Activated CD8-positive, alpha-beta T cell treated with anti-CD3 and anti-CD28 coated beads for 36 hours (primary cell): ENCODE data around the gene S100A12. TPM values are rescaled to one million over a fixed set of nuclear protein-coding genes. Genes with fewer than 3 reads are reported as not detected.

Experiments
- ATAC-seq: fragments of 200-7000 bp; cut with Tn5 transposase; one replicate; pipeline ENCODE4 v1.10.0; 2021; ENCODE audit warnings: mild to moderate bottlenecking, moderate library complexity
- CTCF ChIA-PET: fragments of 350-600 bp; sonication (Branson Sonifier 250); formaldehyde crosslinking; loops from one replicate; lab custom pipeline; 2021; ENCODE audit warnings: antibody characterized with exemption; lab: Charles Lee
- POLR2A ChIA-PET: fragments of 350-600 bp; sonication (Branson Sonifier 250); formaldehyde crosslinking; loops from one replicate; lab custom pipeline; 2021; ENCODE audit warnings: antibody characterized with exemption; lab: Charles Lee
- DNase-seq: peaks from one replicate; pipeline ENCODE4 v3.0.0-alpha.2; 2020
- H3K27ac Mint-ChIP-seq: one replicate; pipeline ENCODE4 v1.8.0; 2021; ENCODE audit warnings: mild to moderate bottlenecking, mixed read lengths
- H3K27me3 Mint-ChIP-seq: one replicate; pipeline ENCODE4 v1.8.0; 2021; ENCODE audit warnings: mixed read lengths
- H3K36me3 Mint-ChIP-seq: one replicate; pipeline ENCODE4 v1.8.0; 2021; ENCODE audit warnings: low read depth, mixed read lengths
- H3K4me1 Mint-ChIP-seq: one replicate; pipeline ENCODE4 v1.8.0; 2021; ENCODE audit warnings: low read depth, mixed read lengths
- H3K4me3 Mint-ChIP-seq: one replicate; pipeline ENCODE4 v1.8.0; 2021; ENCODE audit warnings: mild to moderate bottlenecking, moderate library complexity, mixed read lengths
- H3K9me3 Mint-ChIP-seq: one replicate; pipeline ENCODE4 v1.8.0; 2021; ENCODE audit warnings: mixed read lengths
- CTCF ChIP-seq: fragments of 200-600 bp; IDR thresholded peaks from one replicate; pipeline ENCODE4 v1.8.0; 2022; ENCODE audit warnings: antibody characterized with exemption, mild to moderate bottlenecking
- intact Hi-C: fragments of 100-400 bp; cut with micrococcal nuclease; formaldehyde crosslinking; loops from one replicate; pipeline ENCODE4 v1.10.0; 2022
- total RNA-seq, 2 experiments: library from RNA; stranded (reverse); gene quantifications; one replicate each; pipeline ENCODE4 v1.2.3, GENCODE V29; 2021

Gene S100A12
- total RNA-seq, 2 experiments from 2014 or later: not detected

GRCh38 chr1:153360592-153361479 lies 14.6 kb downstream of the S100A12 start:
- H3K4me3 Mint-ChIP-seq: no peak overlapping the region
- no peak for DNase-seq
- no peak for TF ChIP-seq CTCF
- no peak for ATAC-seq
- peaks cover 7% of the 10 kb centered on the region for H3K27me3 Mint-ChIP-seq
- no peaks in the 10 kb centered on the region for H3K36me3 Mint-ChIP-seq
- intact Hi-C loops: no loop called here
- H3K27ac Mint-ChIP-seq: no peak overlapping the region
- CTCF ChIA-PET: interaction anchor here (0.6 to 1.9 kb wide), 2 partner anchors 8 to 134 kb away, joined by 3 to 13 read pairs; no protein-coding TSS in a partner anchor
- peaks cover 5% of the 10 kb centered on the region for H3K4me1 Mint-ChIP-seq
- no peaks in the 10 kb centered on the region for H3K9me3 Mint-ChIP-seq
- POLR2A ChIA-PET: no interaction called here

GRCh38 chr1:153360190-153360589 lies 15.2 kb downstream of the S100A12 start:
- H3K4me1 Mint-ChIP-seq: peaks cover 5% of the 10 kb centered on the region
- H3K4me3 Mint-ChIP-seq: no peak overlapping the region
- no peaks in the 10 kb centered on the region for H3K36me3 Mint-ChIP-seq
- intact Hi-C loops: no loop called here
- no peaks in the 10 kb centered on the region for H3K9me3 Mint-ChIP-seq
- DNase-seq: no peak
- H3K27me3 Mint-ChIP-seq: peaks cover 7% of the 10 kb centered on the region
- ATAC-seq: no peak
- POLR2A ChIA-PET: no interaction called here
- TF ChIP-seq CTCF: no peak
- no peak overlapping the region for H3K27ac Mint-ChIP-seq
- CTCF ChIA-PET: no interaction called here

GRCh38 chr1:153359241-153359640 lies 16.2 kb downstream of the S100A12 start:
- POLR2A ChIA-PET: no interaction called here
- H3K36me3 Mint-ChIP-seq: no peaks in the 10 kb centered on the region
- H3K27ac Mint-ChIP-seq: no peak overlapping the region
- no peaks in the 10 kb centered on the region for H3K9me3 Mint-ChIP-seq
- TF ChIP-seq CTCF: no peak
- ATAC-seq: no peak
- H3K4me1 Mint-ChIP-seq: peaks cover 5% of the 10 kb centered on the region
- H3K27me3 Mint-ChIP-seq: peaks cover 2% of the 10 kb centered on the region
- intact Hi-C loops: no loop called here
- no peak overlapping the region for H3K4me3 Mint-ChIP-seq
- DNase-seq: no peak
- CTCF ChIA-PET: no interaction called here

GRCh38 chr1:153358691-153358975 lies 16.8 kb downstream of the S100A12 start:
- no peak for TF ChIP-seq CTCF
- Mint-ChIP-seq H3K4me1 (peaks cover 5% of the 10 kb centered on the region), H3K36me3 (no peaks in the 10 kb centered on the region), H3K27ac (no peak overlapping the region), H3K27me3 (peaks cover 1% of the 10 kb centered on the region), H3K4me3 (no peak overlapping the region), H3K9me3 (no peaks in the 10 kb centered on the region)
- no peak for DNase-seq
- ChIA-PET CTCF (interaction anchor here (1.4 to 2.4 kb wide), 3 partner anchors 15 to 136 kb away, joined by 4 to 21 read pairs (median 5); no protein-coding TSS in a partner anchor), POLR2A (no interaction called here)
- no peak for ATAC-seq
- intact Hi-C loops: no loop called here

GRCh38 chr1:153357853-153358690 lies 17.3 kb downstream of the S100A12 start, which contains the start of gene S100A9:
TSS of gene S100A9 (plus strand) at chr1:153357854. CDS start at chr1:153358284, 430 bp downstream.
- DNase-seq (no peak), ATAC-seq (no peak)
- ChIA-PET POLR2A (no interaction called here), CTCF (interaction anchor here (1.1 to 2.4 kb wide), 4 partner anchors 14 to 136 kb away, joined by 3 to 21 read pairs (median 4); no protein-coding TSS in a partner anchor)
- no peaks in the 10 kb centered on the region for H3K36me3 Mint-ChIP-seq
- no peaks in the 10 kb centered on the region for H3K9me3 Mint-ChIP-seq
- TF ChIP-seq CTCF: no peak
- peaks cover 5% of the 10 kb centered on the region for H3K4me1 Mint-ChIP-seq
- H3K4me3 Mint-ChIP-seq: no peak within 1 kb of the TSS
- H3K27ac Mint-ChIP-seq: no peak within 1 kb of the TSS
- intact Hi-C loops: no loop called here
- H3K27me3 Mint-ChIP-seq: peaks cover 1% of the 10 kb centered on the region
